Neural crest cell (in vitro differentiated cells): Measurements from ENCODE around the gene IDI1. TPM values are rescaled to one million over a fixed set of nuclear protein-coding genes. Genes with fewer than 3 reads are reported as not detected.
"Not testable (repeated sequence)": the region's sequence is repeated elsewhere in the genome, so short reads cannot be mapped to it uniquely, and the experiment has no call there.

ENCODE experiments used
- DNase-seq: peaks from one replicate; pipeline ENCODE4 v3.0.0; 2021; ENCODE audit warnings: low read depth, mixed read lengths, low spot score
- H3K27ac Mint-ChIP-seq: one replicate; pipeline ENCODE4 v1.8.0; 2021; ENCODE audit warnings: mild to moderate bottlenecking, mixed read lengths; ENCODE audit not compliant: unreplicated experiment
- H3K27me3 Mint-ChIP-seq: 2 replicates; pipeline ENCODE4 v1.8.0; 2021; ENCODE audit warnings: low read depth, mild to moderate bottlenecking, mixed read lengths
- H3K36me3 Mint-ChIP-seq: 2 replicates; pipeline ENCODE4 v1.8.0; 2021; ENCODE audit warnings: low read depth, mild to moderate bottlenecking, mixed read lengths
- H3K4me1 Mint-ChIP-seq: 2 replicates; pipeline ENCODE4 v1.8.0; 2021; ENCODE audit warnings: mixed read lengths
- H3K4me3 Mint-ChIP-seq: one replicate; pipeline ENCODE4 v1.8.0; 2021; ENCODE audit warnings: mild to moderate bottlenecking, mixed read lengths
- H3K9me3 Mint-ChIP-seq: 2 replicates; pipeline ENCODE4 v1.8.0; 2021; ENCODE audit warnings: mixed read lengths
- total RNA-seq: library from RNA; stranded (reverse); gene quantifications from 2 replicates; pipeline ENCODE4 v1.2.1, GENCODE V29; 2021
- TF ChIP-seq, protein P1 (sequence below): fragments of 200-600 bp; sonication (generic); conservative IDR thresholded peaks from 2 replicates; pipeline ENCODE4 v1.5.0; 2021; ENCODE audit warnings: antibody characterized with exemption, mild to moderate bottlenecking

IDI1 gene
- total RNA-seq, 1 donor from 2014 or later = 110 TPM

DNA sequence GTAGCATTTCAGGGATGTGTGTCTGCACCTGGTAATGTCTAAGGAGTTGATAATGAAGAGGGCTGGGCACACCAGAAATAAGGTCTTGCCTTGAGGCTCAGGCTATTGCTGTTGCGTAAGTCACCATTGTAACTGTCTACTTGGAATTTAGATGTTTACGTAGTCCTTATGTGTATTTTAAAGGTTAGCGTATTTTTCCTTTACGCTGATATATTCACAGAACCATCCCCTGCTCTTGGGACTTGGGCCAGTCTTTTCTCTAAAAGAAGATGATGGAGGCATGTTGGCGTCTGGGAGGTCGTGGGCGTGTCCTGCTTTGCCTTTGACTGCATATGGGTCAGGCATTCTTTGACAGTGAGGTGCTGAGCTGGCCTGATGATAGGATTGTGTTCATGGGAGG lies 22.0 kb upstream of the IDI1 start:
- H3K27me3 Mint-ChIP-seq = no peaks in the 10 kb centered on the region
- no peak for DNase-seq
- no peaks in the 10 kb centered on the region for H3K36me3 Mint-ChIP-seq
- no peak overlapping the region for H3K27ac Mint-ChIP-seq
- TF ChIP-seq, protein P1, sequence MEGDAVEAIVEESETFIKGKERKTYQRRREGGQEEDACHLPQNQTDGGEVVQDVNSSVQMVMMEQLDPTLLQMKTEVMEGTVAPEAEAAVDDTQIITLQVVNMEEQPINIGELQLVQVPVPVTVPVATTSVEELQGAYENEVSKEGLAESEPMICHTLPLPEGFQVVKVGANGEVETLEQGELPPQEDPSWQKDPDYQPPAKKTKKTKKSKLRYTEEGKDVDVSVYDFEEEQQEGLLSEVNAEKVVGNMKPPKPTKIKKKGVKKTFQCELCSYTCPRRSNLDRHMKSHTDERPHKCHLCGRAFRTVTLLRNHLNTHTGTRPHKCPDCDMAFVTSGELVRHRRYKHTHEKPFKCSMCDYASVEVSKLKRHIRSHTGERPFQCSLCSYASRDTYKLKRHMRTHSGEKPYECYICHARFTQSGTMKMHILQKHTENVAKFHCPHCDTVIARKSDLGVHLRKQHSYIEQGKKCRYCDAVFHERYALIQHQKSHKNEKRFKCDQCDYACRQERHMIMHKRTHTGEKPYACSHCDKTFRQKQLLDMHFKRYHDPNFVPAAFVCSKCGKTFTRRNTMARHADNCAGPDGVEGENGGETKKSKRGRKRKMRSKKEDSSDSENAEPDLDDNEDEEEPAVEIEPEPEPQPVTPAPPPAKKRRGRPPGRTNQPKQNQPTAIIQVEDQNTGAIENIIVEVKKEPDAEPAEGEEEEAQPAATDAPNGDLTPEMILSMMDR = no peak
- no peak overlapping the region for H3K4me3 Mint-ChIP-seq
- H3K4me1 Mint-ChIP-seq = no peaks in the 10 kb centered on the region
- H3K9me3 Mint-ChIP-seq = no peaks in the 10 kb centered on the region

DNA sequence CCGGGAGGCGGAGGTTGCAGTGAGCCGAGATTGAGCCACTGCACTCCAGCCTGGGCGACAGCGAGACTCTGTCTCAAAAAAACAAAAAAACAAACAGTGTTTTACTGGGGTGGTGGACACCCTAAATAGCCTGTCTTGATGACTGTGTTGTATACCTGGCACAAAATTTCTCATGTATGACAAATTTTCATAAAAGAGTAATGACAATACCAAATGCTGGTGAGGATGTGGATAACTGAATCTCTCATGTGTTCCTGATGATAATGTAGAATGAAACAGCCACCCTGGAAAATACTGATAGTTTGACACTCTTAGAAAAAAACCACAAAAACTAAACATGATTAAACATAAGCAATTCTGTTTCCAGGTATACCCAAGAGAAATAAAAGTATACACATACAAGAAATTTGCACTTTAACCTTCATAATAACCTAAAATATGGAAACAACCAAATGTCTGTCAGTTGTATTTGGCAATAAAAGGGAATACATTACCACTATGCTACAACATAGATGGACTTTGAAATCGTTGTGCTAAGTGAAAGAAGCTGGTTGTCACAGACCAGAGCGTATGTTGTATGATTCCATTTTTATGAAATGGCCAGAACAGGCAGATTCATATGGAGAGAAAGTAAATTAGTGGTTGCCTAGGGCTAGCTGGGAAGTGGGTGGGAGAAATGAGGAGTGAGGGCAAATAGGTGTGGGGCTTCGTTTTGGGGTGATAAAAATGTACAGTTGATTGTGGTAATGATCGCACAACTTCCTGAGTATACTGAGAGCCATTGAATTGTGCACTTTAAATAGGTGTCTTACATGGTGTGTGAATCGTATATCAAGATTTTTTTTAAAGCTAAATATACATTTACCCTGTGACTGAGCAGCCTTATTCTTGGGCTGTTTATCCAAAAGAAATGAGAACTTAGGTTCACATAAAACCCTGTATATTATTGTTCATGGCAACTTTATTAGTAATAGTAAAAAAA lies 19.8 kb upstream of the IDI1 start:
- no peaks in the 10 kb centered on the region for H3K9me3 Mint-ChIP-seq
- no peak overlapping the region for H3K27ac Mint-ChIP-seq
- no peak for DNase-seq
- no peak overlapping the region for H3K4me3 Mint-ChIP-seq
- peaks cover 7% of the 10 kb centered on the region for H3K4me1 Mint-ChIP-seq
- TF ChIP-seq, protein P1 = no peak
- H3K27me3 Mint-ChIP-seq = no peaks in the 10 kb centered on the region
- no peaks in the 10 kb centered on the region for H3K36me3 Mint-ChIP-seq

DNA sequence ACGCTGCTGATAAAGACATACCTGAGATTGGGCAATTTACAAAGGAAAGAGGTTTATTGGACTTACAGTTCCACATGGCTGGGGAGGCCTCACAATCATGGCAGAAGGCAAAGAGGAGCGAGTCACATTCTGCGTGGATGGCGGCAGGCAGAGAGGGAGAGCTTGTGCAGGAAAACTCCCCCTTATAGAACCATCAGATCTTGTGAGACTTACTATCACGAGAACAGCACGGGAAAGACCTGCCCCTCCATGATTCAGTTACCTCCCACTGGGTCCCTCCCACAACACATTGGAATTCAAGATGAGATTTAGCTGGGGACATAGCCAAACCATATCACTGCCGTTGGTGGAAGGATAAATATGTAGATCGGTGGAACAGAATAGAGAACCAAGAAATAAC lies 17.8 kb upstream of the IDI1 start:
- H3K27ac Mint-ChIP-seq, H3K36me3 Mint-ChIP-seq, H3K4me1 Mint-ChIP-seq, DNase-seq, H3K4me3 Mint-ChIP-seq, H3K27me3 Mint-ChIP-seq, H3K9me3 Mint-ChIP-seq: not testable (repeated sequence)

DNA sequence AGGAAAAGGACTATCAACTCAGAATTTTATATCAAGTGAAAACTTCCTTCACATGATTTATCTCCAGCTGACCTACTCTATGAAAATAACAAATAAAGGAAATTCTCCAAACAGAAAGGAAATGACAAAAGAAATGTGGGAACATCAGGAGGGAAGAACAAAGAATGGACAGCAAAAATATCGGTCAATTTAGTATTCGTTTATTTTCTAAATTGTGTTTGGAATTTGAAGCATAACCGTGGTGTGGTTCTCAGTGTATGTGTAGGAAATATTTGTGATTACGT lies 16.0 kb upstream of the IDI1 start:
- DNase-seq = no peak
- H3K4me1 Mint-ChIP-seq = peaks cover 8% of the 10 kb centered on the region
- no peaks in the 10 kb centered on the region for H3K27me3 Mint-ChIP-seq
- H3K36me3 Mint-ChIP-seq = no peaks in the 10 kb centered on the region
- no peak overlapping the region for H3K27ac Mint-ChIP-seq
- TF ChIP-seq, protein P1 = no peak
- no peak overlapping the region for H3K4me3 Mint-ChIP-seq
- no peaks in the 10 kb centered on the region for H3K9me3 Mint-ChIP-seq

DNA sequence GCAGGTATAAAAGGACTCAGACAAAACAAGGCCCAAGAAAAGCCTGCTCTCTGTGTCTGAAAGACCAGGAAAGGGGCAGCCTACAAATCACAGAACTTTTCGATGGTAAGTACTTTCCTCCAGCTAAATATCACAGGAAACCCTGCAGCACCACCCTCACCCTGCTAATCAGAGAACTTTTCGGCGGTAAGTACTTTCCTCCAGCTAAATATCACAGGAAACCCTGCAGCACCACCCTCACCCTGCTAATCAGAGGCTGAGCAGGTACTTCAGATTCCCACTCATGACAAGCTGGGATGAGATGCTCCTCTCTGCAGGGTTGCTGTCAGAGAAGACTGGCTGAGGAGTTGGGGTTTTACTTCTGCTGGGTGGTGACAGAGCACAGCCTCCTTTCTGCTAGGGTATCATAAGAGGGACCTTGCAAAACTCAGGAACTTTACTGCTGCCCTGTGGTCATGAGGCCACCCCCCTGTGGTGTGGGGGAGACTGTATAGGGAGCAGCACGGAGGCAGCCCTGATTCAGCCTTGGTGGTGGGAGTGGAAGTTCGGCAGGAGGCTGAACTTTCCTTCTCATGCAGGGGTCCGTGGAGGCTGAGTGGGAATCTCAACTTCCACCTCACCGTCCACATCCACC lies 14.4 kb upstream of the IDI1 start:
- Mint-ChIP-seq H3K4me3 (no peak overlapping the region), H3K36me3 (no peaks in the 10 kb centered on the region), H3K27ac (no peak overlapping the region), H3K27me3 (no peaks in the 10 kb centered on the region), H3K4me1 (peaks cover 8% of the 10 kb centered on the region), H3K9me3 (no peaks in the 10 kb centered on the region)
- TF ChIP-seq, protein P1 = no peak
- DNase-seq = no peak
